ENCODE results near the gene DMRTC2. TPM values are rescaled to one million over a fixed set of nuclear protein-coding genes. Genes with fewer than 3 reads are reported as not detected.

DMRTC2 gene
- total and polyA plus RNA-seq, 9 of the 15 experiments (the other 6 are each of a cell fraction or from before 2014, with no cell fraction given): 0.03 TPM; not detected in 8

DNA sequence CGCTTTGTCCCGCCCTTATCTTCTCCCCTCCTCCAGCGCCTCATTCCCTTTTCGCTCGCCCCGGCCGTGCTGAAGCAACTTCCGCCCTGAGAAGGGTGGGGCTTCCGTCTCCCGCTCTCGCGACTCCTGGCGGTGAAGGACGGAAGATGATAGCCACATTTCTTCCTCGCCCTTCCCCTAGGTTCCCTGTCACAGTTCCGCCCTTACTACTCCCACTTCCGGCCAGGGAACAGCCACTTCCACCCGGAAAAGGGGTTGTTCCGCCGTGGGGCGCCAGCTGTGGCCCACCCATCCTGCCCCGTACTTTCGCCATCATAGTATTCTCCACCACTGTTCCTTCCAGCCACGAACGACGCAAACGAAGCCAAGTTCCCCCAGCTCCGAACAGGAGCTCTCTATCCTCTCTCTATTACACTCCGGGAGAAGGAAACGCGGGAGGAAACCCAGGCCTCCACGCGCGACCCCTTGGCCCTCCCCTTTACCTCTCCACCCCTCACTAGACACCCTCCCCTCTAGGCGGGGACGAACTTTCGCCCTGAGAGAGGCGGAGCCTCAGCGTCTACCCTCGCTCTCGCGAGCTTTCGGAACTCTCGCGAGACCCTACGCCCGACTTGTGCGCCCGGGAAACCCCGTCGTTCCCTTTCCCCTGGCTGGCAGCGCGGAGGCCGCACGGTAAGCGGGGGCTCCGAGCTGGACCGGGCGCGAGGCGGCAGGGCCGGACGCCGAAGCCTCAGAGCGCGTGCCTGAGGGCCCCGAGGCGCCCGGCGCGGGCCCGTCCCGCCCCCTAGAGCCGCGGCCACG, 15.0 kb downstream of the DMRTC2 start, which contains the start of gene RPS19 (continued):
- TF ChIP-seq NONO (IDR thresholded peaks at IDR 0.05; ENCODE audit: low read depth in 2 of 2, low read length in 1 of 2): peak; percentile 83 to 94; a peak in 3 of 4 replicates
- peak; percentile 88 for TF ChIP-seq KLF1 (tag; IDR thresholded peaks at IDR 0.05)
- no peak for TF ChIP-seq PURB (CRISPR knock-in tag; IDR thresholded peaks at IDR 0.05; ENCODE audit: low read depth)
- TF ChIP-seq NFRKB (IDR thresholded peaks at IDR 0.05; ENCODE audit: low read depth): peak; percentile 92
- TF ChIP-seq CAMTA2 (CRISPR knock-in tag; conservative IDR thresholded peaks at IDR 0.05): peak; percentile 61; the same call in 1 of the 2 replicates
- TF ChIP-seq ZNF436 (CRISPR knock-in tag; IDR thresholded peaks at IDR 0.05): no peak
- peak; percentile 95 for TF ChIP-seq HCFC1 (IDR thresholded peaks at IDR 0.05; ENCODE audit: low read depth, low read length)
- TF ChIP-seq, protein P1, sequence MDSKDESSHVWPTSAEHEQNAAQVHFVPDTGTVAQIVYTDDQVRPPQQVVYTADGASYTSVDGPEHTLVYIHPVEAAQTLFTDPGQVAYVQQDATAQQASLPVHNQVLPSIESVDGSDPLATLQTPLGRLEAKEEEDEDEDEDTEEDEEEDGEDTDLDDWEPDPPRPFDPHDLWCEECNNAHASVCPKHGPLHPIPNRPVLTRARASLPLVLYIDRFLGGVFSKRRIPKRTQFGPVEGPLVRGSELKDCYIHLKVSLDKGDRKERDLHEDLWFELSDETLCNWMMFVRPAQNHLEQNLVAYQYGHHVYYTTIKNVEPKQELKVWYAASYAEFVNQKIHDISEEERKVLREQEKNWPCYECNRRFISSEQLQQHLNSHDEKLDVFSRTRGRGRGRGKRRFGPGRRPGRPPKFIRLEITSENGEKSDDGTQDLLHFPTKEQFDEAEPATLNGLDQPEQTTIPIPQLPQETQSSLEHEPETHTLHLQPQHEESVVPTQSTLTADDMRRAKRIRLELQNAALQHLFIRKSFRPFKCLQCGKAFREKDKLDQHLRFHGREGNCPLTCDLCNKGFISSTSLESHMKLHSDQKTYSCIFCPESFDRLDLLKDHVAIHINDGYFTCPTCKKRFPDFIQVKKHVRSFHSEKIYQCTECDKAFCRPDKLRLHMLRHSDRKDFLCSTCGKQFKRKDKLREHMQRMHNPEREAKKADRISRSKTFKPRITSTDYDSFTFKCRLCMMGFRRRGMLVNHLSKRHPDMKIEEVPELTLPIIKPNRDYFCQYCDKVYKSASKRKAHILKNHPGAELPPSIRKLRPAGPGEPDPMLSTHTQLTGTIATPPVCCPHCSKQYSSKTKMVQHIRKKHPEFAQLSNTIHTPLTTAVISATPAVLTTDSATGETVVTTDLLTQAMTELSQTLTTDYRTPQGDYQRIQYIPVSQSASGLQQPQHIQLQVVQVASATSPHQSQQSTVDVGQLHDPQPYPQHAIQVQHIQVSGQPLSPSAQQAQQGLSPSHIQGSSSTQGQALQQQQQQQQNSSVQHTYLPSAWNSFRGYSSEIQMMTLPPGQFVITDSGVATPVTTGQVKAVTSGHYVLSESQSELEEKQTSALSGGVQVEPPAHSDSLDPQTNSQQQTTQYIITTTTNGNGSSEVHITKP (IDR thresholded peaks at IDR 0.05; ENCODE audit: partially characterized antibody): peak; percentile 95
- TF ChIP-seq ZNF830 (CRISPR knock-in tag; IDR thresholded peaks at IDR 0.05): no peak
- peak; percentile 51; the same call in 1 of the 2 replicates for TF ChIP-seq RNF2 (IDR thresholded peaks at IDR 0.05)
- TF ChIP-seq TAF1 (IDR thresholded peaks at IDR 0.05; ENCODE audit: control insufficient read depth, extremely low read depth, insufficient read depth, low read length, severe bottlenecking): peak; percentile 97
- TF ChIP-seq, protein P2, sequence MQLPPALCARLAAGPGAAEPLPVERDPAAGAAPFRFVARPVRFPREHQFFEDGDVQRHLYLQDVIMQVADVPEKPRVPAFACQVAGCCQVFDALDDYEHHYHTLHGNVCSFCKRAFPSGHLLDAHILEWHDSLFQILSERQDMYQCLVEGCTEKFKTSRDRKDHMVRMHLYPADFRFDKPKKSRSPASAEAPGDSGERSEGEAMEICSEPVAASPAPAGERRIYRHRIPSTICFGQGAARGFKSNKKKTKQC (CRISPR knock-in tag; IDR thresholded peaks at IDR 0.05): peak; percentile 73; the same call in 1 of the 2 replicates
- TF ChIP-seq, protein P3, sequence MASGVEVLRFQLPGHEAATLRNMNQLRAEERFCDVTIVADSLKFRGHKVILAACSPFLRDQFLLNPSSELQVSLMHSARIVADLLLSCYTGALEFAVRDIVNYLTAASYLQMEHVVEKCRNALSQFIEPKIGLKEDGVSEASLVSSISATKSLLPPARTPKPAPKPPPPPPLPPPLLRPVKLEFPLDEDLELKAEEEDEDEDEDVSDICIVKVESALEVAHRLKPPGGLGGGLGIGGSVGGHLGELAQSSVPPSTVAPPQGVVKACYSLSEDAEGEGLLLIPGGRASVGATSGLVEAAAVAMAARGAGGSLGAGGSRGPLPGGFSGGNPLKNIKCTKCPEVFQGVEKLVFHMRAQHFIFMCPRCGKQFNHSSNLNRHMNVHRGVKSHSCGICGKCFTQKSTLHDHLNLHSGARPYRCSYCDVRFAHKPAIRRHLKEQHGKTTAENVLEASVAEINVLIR (CRISPR knock-in tag; IDR thresholded peaks at IDR 0.05): peak; percentile 57; the same call in 1 of the 2 replicates
- peak; percentile 44 for TF ChIP-seq HNRNPLL (IDR thresholded peaks at IDR 0.05; ENCODE audit: low read depth, low read length, poor library complexity, severe bottlenecking)
- 0 out of 2 replicates have a peak, but pooled peaks have one; percentile 71 for TF ChIP-seq ZNF644 (tag; IDR thresholded peaks at IDR 0.05; ENCODE audit: low read depth)
- TF ChIP-seq, protein P4, sequence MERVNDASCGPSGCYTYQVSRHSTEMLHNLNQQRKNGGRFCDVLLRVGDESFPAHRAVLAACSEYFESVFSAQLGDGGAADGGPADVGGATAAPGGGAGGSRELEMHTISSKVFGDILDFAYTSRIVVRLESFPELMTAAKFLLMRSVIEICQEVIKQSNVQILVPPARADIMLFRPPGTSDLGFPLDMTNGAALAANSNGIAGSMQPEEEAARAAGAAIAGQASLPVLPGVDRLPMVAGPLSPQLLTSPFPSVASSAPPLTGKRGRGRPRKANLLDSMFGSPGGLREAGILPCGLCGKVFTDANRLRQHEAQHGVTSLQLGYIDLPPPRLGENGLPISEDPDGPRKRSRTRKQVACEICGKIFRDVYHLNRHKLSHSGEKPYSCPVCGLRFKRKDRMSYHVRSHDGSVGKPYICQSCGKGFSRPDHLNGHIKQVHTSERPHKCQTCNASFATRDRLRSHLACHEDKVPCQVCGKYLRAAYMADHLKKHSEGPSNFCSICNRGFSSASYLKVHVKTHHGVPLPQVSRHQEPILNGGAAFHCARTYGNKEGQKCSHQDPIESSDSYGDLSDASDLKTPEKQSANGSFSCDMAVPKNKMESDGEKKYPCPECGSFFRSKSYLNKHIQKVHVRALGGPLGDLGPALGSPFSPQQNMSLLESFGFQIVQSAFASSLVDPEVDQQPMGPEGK (CRISPR knock-in tag; IDR thresholded peaks at IDR 0.05; ENCODE audit: borderline replicate concordance): no peak
- TF ChIP-seq ELF1 (tag; IDR thresholded peaks at IDR 0.05): peak; percentile 100
- TF ChIP-seq POLR2H (tag; IDR thresholded peaks at IDR 0.05; ENCODE audit: low read depth): peak; percentile 89
- TF ChIP-seq NBN (IDR thresholded peaks at IDR 0.05; ENCODE audit: low read depth): peak; percentile 95
